Hepatocyte (in vitro differentiated cells): ENCODE data around the gene CCT5.
"Not testable (repeated sequence)": the region's sequence is repeated elsewhere in the genome, so short reads cannot be mapped to it uniquely, and the experiment has no call there.

ENCODE experiments used
- EZH2 ChIP-seq: fragments of 200-600 bp; sonication (generic); IDR thresholded peaks from 2 replicates; pipeline ENCODE4 v1.6.1; 2016; ENCODE audit warnings: antibody characterized with exemption, mild to moderate bottlenecking, borderline replicate concordance
- EZH2phosphoT487 ChIP-seq: fragments of 200-600 bp; sonication (generic); IDR thresholded peaks from one replicate; pipeline ENCODE4 v1.6.1; 2018; ENCODE audit warnings: antibody characterized with exemption, mild to moderate bottlenecking, low read depth, moderate library complexity; ENCODE audit not compliant: unreplicated experiment, severe bottlenecking
- TF ChIP-seq, protein P1 (sequence below): fragments of 200-600 bp; sonication (generic); IDR thresholded peaks from 2 replicates; pipeline ENCODE4 v1.5.1; 2016; ENCODE audit warnings: antibody characterized with exemption, mild to moderate bottlenecking; ENCODE audit not compliant: poor library complexity

DNA sequence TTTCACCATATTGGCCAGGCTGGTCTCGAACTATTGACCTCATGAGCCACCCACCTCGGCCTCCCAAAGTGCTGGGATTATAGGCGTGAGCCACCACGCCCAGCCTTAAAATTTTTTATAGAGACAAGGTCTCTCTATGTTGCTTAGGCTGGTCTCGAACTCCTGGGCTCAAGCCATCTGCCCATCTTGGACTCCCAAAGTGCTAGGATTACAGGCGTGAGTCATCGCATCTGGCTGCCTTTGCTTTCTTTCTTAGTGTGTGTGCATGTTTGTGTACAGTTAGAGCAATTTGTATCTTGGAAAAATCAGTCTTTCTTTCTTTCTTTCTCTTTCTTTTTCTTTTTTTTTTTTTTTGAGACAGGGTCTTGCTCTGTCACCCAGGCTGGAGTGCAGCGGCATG lies 35.3 kb downstream of the CCT5 start:
- TF ChIP-seq, protein P1, sequence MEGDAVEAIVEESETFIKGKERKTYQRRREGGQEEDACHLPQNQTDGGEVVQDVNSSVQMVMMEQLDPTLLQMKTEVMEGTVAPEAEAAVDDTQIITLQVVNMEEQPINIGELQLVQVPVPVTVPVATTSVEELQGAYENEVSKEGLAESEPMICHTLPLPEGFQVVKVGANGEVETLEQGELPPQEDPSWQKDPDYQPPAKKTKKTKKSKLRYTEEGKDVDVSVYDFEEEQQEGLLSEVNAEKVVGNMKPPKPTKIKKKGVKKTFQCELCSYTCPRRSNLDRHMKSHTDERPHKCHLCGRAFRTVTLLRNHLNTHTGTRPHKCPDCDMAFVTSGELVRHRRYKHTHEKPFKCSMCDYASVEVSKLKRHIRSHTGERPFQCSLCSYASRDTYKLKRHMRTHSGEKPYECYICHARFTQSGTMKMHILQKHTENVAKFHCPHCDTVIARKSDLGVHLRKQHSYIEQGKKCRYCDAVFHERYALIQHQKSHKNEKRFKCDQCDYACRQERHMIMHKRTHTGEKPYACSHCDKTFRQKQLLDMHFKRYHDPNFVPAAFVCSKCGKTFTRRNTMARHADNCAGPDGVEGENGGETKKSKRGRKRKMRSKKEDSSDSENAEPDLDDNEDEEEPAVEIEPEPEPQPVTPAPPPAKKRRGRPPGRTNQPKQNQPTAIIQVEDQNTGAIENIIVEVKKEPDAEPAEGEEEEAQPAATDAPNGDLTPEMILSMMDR: not testable (repeated sequence)
- TF ChIP-seq EZH2phosphoT487, EZH2: not testable (repeated sequence)
